Neural cell (in vitro differentiated cells): ENCODE measurements around the gene ANGEL2. TPM values are rescaled to one million over a fixed set of nuclear protein-coding genes. Genes with fewer than 3 reads are reported as not detected.

Source experiments
- H2AFZ ChIP-seq: fragments of 200-600, 300-800 bp; sonication (generic), shearing (Covaris generic); 2 replicates; pipeline ENCODE4 v1.6.0; 2014; ENCODE audit warnings: low read depth, mild to moderate bottlenecking, antibody characterized with exemption, low read length, moderate library complexity
- H3F3A ChIP-seq: fragments of 200-600 bp; shearing (Covaris generic); 2 replicates; pipeline ENCODE4 v1.6.1; 2016; ENCODE audit warnings: mild to moderate bottlenecking, moderate library complexity, mixed read lengths, antibody characterized with exemption, low read length; ENCODE audit not compliant: insufficient read depth, poor library complexity, severe bottlenecking
- H3K27ac ChIP-seq: fragments of 200-600, 300-800 bp; sonication (generic), shearing (Covaris generic); 2 replicates; pipeline ENCODE4 v1.5.1; 2014; ENCODE audit warnings: mild to moderate bottlenecking, low read length, moderate library complexity
- H3K27me3 ChIP-seq: fragments of 300-800, 200-600 bp; sonication (generic), shearing (Covaris generic); 2 replicates; pipeline ENCODE4 v1.6.0; 2014; ENCODE audit warnings: mild to moderate bottlenecking, low read depth, low read length, moderate library complexity; ENCODE audit not compliant: insufficient read depth
- H3K36me3 ChIP-seq: fragments of 300-800, 200-600 bp; sonication (generic), shearing (Covaris generic); 2 replicates; pipeline ENCODE4 v1.5.1; 2014; ENCODE audit warnings: mild to moderate bottlenecking, antibody characterized with exemption, low read length, moderate library complexity; ENCODE audit not compliant: insufficient read depth
- H3K4me2 ChIP-seq: fragments of 300-800, 200-600 bp; sonication (generic), shearing (Covaris generic); 2 replicates; pipeline ENCODE4 v1.6.0; 2014; ENCODE audit warnings: mild to moderate bottlenecking, low read length
- H3K4me3 ChIP-seq: fragments of 300-800, 200-600 bp; sonication (generic), shearing (Covaris generic); 2 replicates; pipeline ENCODE4 v1.5.1; 2014; ENCODE audit warnings: mild to moderate bottlenecking, low read length, moderate library complexity
- H3K79me2 ChIP-seq: fragments of 200-600 bp; shearing (Covaris generic); replicated peaks from 2 replicates; pipeline ENCODE4 v1.6.0; 2014; ENCODE audit warnings: mild to moderate bottlenecking, low read length, moderate library complexity; ENCODE audit not compliant: insufficient read depth
- H3K9ac ChIP-seq: fragments of 300-800, 200-600 bp; sonication (generic), shearing (Covaris generic); 2 replicates; pipeline ENCODE4 v1.6.1; 2016; ENCODE audit warnings: mild to moderate bottlenecking, low read length, mixed read lengths
- H3K9me2 ChIP-seq: fragments of 200-600 bp; shearing (Covaris generic); 2 replicates; pipeline ENCODE4 v1.6.1; 2016; ENCODE audit warnings: mild to moderate bottlenecking, low read length, mixed read lengths; ENCODE audit not compliant: insufficient read depth
- H3K9me3 ChIP-seq: fragments of 200-600, 300-800 bp; sonication (generic), shearing (Covaris generic); 2 replicates; pipeline ENCODE4 v1.6.1; 2016; ENCODE audit warnings: mild to moderate bottlenecking, mixed run types, low read length, moderate library complexity, mixed read lengths
- H4K20me1 ChIP-seq: fragments of 200-600 bp; shearing (Covaris generic); 2 replicates; pipeline ENCODE4 v1.6.1; 2016; ENCODE audit warnings: mild to moderate bottlenecking, mixed run types; ENCODE audit not compliant: insufficient read depth
- CTCF ChIP-seq: fragments of 450-650 bp; IDR thresholded peaks from 2 replicates; pipeline ENCODE4 v1.5.1; 2014; ENCODE audit warnings: antibody characterized with exemption, mild to moderate bottlenecking, moderate library complexity; ENCODE audit not compliant: poor library complexity, severe bottlenecking
- EP300 ChIP-seq: fragments of 450-650 bp; conservative IDR thresholded peaks from 2 replicates; pipeline ENCODE4 v1.6.1; 2014; ENCODE audit warnings: antibody characterized with exemption, mild to moderate bottlenecking, moderate library complexity; ENCODE audit not compliant: poor library complexity, severe bottlenecking
- EZH2 ChIP-seq: fragments of 200-600, 300-800 bp; shearing (Covaris generic), sonication (generic); IDR thresholded peaks from 2 replicates; pipeline ENCODE4 v1.6.1; 2014; ENCODE audit warnings: antibody characterized with exemption, low read length, borderline replicate concordance, mild to moderate bottlenecking; ENCODE audit not compliant: insufficient read depth, poor library complexity, severe bottlenecking
- MXI1 ChIP-seq: fragments of 450-650 bp; conservative IDR thresholded peaks from 2 replicates; pipeline ENCODE4 v1.6.1; 2014; ENCODE audit warnings: antibody characterized with exemption, mild to moderate bottlenecking; ENCODE audit not compliant: poor library complexity, severe bottlenecking
- POLR2AphosphoS5 ChIP-seq: IDR thresholded peaks from 2 replicates; pipeline ENCODE4 v1.6.1; 2012
- RAD21 ChIP-seq: fragments of 450-650 bp; conservative IDR thresholded peaks from 2 replicates; pipeline ENCODE4 v1.6.1; 2014; ENCODE audit warnings: antibody characterized with exemption, mild to moderate bottlenecking, moderate library complexity
- REST ChIP-seq: IDR thresholded peaks from 2 replicates; pipeline ENCODE4 v1.6.1; 2012; ENCODE audit warnings: borderline replicate concordance
- SMC3 ChIP-seq: fragments of 450-650 bp; conservative IDR thresholded peaks from 2 replicates; pipeline ENCODE4 v1.6.1; 2014; ENCODE audit warnings: antibody characterized with exemption, mild to moderate bottlenecking, moderate library complexity; ENCODE audit not compliant: poor library complexity
- TAF1 ChIP-seq: IDR thresholded peaks from 2 replicates; pipeline ENCODE4 v1.6.1; 2012; ENCODE audit warnings: low read depth
- polyA plus RNA-seq: library from polyadenylated mRNA; depleted of rRNA; stranded (reverse); fragments of >200 nt; gene quantifications from 2 replicates; pipeline ENCODE4 v1.2.3, GENCODE V29; 2014

The ANGEL2 gene
- polyA plus RNA-seq, 1 donor from 2014 or later: 58.7 TPM

GRCh38 chr1:212945463-212946160 lies 70.1 kb downstream of the ANGEL2 start:
- H3F3A ChIP-seq: peaks cover 1% of the 10 kb centered on the region

GRCh38 chr1:212945056-212945455 lies 70.6 kb downstream of the ANGEL2 start:
- no peaks in the 10 kb centered on the region for H3K9me2 ChIP-seq
- no peaks in the 10 kb centered on the region for H3K36me3 ChIP-seq
- no peak overlapping the region for H3K9ac ChIP-seq
- H3K27ac ChIP-seq: no peak overlapping the region
- H3K4me2 ChIP-seq: no peak overlapping the region
- H3K79me2 ChIP-seq: no peaks in the 10 kb centered on the region
- no peak overlapping the region for H3K4me3 ChIP-seq
- H3K9me3 ChIP-seq: peaks cover 2% of the 10 kb centered on the region
- H3F3A ChIP-seq: no peaks in the 10 kb centered on the region
- H2AFZ ChIP-seq: no peak overlapping the region
- H4K20me1 ChIP-seq: no peaks in the 10 kb centered on the region
- H3K27me3 ChIP-seq: peaks cover 5% of the 10 kb centered on the region
- TF ChIP-seq RAD21 (no peak), SMC3 (no peak), REST (no peak), MXI1 (no peak), EP300 (no peak), TAF1 (no peak), POLR2AphosphoS5 (no peak)

More at GRCh38 chr1:212945463-212946160, 70.1 kb downstream of the ANGEL2 start:
- H3K27me3 ChIP-seq: peaks cover 5% of the 10 kb centered on the region
- no peak overlapping the region for H2AFZ ChIP-seq
- no peak for TF ChIP-seq POLR2AphosphoS5
- no peak for TF ChIP-seq EP300
- no peak for TF ChIP-seq SMC3
- no peak for TF ChIP-seq CTCF
- TF ChIP-seq EZH2: no peak
- TF ChIP-seq REST: no peak
- TF ChIP-seq MXI1: no peak
- no peak for TF ChIP-seq TAF1
- no peak for TF ChIP-seq RAD21
- H3K4me3 ChIP-seq: no peak overlapping the region
- H3K9me3 ChIP-seq: no peaks in the 10 kb centered on the region
- H3K27ac ChIP-seq: no peak overlapping the region
- H3K4me2 ChIP-seq: no peak overlapping the region
- no peaks in the 10 kb centered on the region for H3K9me2 ChIP-seq
- no peaks in the 10 kb centered on the region for H3K36me3 ChIP-seq
- no peaks in the 10 kb centered on the region for H3K79me2 ChIP-seq
- no peaks in the 10 kb centered on the region for H4K20me1 ChIP-seq
- no peak overlapping the region for H3K9ac ChIP-seq
